Myocyte (in vitro differentiated cells): ENCODE measurements around the gene MDM2. TPM values are rescaled to one million over a fixed set of nuclear protein-coding genes. Genes with fewer than 3 reads are reported as not detected.

Experiments used
- DNase-seq: peaks from one replicate; pipeline ENCODE4 v3.0.0-alpha.2; 2012; ENCODE audit warnings: low read depth
- total RNA-seq: library from RNA; depleted of rRNA; stranded (reverse); fragments of >200 nt; gene quantifications from 2 replicates; pipeline ENCODE4 v1.2.3, GENCODE V29; 2014

MDM2 gene
- total RNA-seq, 1 donor from 2014 or later = 132 TPM

DNA sequence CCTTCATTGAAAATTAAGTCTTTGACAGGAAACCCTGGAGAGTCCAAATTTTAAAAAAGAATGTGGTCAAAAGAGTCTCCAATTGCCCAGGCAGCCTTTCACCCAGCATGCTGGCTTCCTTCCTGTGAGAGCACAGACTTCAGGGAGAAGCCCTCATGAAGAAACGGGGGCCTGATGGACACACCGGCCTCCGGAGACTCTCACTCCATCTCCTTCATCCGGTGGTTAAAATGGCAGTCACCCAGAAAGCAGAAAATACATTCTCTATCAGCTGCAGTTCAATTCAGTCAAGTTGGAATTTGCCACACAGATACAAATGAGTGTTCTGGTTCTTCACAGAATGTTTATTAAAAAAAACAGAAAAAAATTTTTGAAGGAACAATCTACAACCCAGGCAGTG is 68.5 kb downstream of the MDM2 start:
- no peak for DNase-seq

DNA sequence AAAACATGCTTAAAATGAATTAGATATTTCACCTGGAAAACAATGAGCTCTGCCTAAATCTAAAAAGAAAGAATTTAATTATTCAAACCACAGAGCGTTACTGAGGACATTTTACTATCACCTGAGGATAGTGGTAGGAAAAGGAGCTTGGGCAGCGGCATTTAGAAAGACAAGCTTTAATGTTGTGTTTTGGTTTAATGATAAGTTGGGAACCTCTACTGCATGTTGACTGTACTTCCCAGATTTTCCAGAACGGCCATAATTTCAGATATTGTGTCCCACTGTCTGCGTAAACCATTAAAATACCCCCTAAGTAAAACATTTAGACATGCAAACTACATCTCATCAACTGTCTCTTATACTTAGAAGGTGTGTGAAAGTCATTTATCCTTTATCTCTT is 69.6 kb downstream of the MDM2 start:
- no peak for DNase-seq

DNA sequence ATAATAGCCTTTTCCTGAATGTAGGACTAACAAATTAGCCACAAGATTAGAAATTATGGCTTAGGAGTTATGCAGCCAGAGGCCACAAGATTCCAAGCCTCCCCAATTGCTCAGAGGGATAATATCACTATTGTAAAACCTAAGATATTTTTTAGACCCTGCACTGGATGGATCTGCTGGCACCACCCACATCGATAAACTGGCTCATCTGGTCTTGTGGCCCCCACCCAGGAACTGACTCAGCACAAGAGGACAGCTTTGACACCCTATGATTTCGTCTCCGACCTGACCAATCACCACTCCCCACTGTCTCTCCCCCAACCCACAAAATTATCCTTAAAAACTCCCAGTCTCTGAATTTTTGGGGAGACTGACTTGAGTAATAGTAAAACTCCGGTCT is 70.3 kb downstream of the MDM2 start:
- DNase-seq = no peak

DNA sequence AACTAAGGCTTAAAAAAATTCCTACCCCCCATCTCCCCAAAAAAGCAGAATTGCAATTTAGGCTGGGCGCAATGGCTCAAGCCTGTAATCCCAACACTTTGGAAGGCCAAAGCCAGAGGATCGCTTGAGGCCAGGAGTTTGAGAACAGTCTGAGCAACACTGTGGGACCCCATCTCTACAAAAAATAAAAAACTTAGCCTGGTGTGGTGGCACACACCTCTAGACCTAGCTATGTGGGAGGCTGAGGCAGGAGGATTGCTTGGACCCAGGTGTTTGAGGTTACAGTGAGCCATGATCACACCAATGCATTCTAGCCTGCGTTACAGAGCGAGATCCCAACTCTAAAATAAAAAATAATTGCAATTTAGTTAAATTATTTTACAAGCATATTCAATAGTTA is 70.9 kb downstream of the MDM2 start:
- DNase-seq = no peak

DNA sequence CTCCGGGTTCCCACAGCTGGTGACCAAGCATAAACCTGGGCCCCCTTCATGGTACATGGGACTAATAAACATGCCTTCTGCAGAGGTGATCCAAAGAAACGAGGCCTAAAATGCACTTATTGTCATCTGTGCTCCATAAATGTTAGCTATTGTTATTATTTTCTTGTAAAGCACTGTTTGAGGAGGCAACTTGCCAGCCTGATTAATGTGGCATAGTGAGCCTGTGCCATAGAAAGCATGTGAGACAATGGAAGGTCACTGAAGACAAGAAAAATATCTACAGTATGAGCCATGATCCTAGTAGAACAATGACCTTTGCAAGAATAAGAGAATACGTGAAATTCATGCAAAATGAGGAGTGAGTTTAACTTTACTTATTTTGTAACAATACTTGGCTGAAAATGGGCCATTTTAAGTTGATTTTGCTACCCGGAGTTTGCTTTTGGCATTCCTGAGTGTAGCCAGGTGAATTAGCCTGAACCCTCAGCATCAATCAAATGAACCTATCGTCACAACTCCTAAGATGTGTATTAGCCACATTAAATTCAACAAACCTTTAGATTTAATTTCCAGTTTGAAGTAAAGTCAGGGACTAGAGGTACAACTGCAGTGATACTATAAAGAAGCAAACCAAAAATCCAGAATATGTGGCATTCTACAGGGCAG is 72.8 kb downstream of the MDM2 start:
- no peak for DNase-seq

DNA sequence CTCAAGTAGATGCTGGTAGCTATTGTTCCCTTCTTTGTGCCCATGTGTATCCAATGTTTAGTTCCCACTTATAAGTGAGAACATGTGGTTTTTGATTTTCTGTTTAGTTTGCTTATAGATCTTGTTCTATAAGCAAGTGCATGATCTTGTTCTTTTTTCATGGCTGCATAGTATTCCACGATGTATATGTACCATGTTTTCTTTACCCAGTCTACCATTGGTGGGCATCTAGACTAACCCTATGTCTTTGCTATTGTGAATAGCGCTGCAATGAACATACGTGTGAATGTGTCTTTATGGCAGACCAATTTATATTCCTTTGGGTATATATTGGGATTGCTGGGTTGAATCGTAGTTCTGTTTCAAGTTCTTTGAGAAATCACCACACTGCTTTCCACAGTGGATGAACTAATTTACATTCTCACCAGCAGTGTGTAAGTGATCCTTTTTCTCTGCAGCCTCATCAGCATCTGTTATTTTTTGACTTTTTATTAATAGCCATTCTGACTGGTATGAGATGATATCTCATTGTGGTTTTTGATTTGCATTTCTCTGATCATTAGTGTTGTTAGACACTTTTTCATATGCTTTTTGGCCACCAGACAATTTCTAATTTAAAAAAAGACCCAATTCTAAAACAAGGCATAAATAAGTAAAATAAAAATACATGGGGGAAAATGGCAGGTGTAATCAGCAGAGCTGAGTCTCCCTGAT is 74.4 kb downstream of the MDM2 start:
- no peak for DNase-seq

DNA sequence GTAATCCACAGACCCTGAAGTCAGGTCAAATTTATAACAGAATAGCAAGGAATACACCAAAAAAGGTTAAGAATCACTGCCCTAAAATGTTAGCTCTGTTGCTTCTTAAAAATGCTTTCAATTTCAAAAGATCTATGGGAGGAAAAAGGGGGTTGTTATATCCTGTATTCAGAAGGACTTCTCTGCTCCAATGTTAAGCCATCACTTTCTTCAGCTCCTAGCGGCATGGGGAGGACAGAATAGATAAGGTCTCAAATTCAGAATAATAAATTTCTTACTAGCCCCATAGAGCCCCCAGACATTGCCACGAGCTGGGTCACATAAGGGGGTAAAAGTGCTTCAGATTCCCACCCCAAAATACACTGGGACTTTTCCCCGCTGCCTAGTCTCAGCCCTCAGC is 75.2 kb downstream of the MDM2 start:
- DNase-seq = no peak

DNA sequence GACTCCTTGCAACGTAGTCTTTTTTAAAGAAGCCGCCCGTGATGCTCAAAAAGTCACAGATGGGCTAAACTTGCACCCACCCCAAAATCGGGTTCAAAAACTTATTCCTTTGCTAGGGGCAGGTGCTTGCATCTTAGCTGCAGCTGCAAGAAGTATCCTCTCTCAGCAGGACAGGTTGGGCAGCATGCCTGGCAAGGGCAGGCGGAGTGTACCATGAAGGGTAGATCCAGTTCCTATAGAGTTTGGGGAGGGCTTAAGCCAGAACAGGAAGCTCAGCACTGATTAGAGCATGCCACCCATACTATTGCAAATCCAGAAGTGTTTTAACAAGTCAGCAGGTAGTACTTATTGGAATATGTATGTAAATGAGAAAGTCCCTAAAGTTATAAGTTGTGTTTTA is 76.3 kb downstream of the MDM2 start:
- no peak for DNase-seq

DNA sequence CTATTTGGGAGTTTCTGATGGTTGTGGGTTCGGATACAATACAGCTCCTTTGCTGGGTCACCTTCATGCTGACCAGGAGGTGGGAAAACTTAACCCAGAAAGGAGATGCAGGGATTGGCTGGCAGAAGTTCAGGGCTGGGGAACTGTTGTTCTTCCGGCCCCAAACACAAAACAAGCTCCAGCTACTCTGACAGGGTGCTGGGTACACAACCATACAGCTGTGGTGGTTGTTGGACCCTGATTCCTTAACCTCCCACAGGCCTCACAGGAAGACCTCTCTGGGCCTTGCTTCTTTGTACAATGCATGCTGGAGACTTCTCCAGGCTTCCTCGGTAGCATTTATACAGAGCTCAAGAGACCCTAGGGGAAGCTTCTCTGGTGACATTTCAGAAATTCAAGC is 77.4 kb downstream of the MDM2 start:
- DNase-seq = no peak

DNA sequence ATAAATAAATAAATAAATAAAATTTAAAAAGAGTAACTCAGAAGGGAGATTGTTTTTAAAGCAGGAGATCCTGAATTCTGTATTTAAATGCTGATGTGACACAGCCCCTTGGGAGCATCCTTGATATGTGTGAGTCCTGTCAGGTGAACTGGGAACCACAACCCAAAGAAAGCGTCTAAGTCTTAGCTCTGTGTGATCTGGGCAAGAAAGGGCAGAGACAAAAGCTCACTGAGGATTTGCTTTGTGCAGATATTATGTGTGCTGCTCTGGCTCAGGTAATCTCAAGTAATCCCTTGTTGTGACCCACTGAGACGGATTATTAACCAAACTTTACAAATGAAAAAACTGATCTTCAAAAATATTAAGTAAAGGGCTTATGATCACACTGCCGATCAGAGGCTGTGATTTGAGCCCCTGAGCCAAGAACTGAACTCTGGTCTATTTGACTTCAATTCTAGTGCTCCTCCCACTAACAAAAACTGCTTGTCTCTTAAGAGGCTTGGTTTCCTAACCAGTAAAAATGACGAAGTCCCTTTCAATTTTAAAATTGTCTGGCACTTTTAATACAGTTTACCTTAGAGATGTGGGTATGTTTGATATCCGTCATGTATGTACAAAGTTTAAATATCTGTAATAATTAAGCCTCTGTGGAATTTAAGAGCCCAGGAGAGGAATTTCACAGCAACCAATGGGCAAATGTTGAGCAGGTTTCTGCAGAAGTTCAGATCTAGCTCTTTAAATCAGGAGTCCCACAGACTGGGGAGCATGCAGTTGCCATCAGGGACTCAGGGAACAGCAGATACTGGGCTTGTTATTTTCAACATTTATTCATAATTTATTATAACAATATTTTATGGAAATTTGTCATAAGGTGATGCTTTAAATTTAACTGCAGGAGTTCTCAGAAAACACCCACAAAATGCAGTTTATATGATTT is 78.9 kb downstream of the MDM2 start:
- no peak for DNase-seq

DNA sequence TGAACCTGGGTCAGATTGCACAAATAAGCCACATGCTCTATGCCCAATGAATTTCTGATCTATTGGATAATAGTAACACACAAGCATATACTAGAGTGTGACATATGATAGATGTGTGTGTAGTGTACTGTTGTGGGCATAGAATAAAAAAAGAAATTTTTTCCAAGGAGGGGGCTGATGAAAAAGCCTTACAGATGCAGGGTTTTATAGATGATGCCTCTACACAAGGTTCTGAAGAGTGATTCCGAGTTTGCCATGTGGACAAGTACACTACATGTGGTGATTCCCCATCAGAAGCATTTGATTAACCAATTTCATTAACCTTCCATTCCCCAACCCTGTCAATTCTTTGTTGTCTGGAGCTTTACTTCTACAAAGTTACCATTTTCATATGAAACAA is 79.7 kb downstream of the MDM2 start:
- no peak for DNase-seq

DNA sequence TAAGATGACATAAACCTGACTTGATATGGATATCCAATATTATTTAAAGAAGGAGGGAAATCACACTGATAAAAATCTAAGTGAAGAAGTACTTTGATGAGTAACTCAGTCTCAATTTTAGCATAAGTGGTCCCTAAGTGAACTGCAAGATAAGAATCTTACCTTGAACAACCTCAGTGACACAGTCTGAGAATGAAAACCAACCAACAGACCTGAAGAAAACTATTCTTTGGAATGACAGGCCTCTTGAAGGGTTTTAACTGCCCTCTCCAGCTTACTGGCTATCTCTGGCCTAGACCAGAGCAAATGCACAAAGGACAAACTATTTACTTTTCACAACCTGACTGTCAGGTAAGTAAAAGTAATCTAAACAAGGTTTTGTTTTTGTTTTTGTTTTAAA is 80.3 kb downstream of the MDM2 start:
- no peak for DNase-seq

DNA sequence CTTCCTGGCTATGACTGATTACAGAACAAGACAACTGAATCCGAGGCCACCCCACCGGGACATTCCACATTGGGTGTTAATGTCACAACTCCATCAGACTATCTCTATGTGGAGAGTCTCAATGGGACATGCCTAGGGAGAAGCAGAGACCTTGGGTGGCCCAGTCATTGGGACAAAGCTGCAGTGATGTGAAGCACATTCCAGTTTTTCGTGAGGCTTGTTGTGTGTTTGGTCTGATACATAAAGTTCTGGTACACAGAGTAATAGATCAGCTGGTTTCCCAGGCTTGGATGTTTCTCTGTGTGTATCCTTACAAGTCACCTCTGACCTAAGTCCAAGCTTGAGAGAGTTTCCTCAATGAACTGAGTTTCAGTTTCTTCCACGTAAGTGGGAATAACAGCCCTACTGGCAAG is 82.7 kb downstream of the MDM2 start:
- DNase-seq = no peak

DNA sequence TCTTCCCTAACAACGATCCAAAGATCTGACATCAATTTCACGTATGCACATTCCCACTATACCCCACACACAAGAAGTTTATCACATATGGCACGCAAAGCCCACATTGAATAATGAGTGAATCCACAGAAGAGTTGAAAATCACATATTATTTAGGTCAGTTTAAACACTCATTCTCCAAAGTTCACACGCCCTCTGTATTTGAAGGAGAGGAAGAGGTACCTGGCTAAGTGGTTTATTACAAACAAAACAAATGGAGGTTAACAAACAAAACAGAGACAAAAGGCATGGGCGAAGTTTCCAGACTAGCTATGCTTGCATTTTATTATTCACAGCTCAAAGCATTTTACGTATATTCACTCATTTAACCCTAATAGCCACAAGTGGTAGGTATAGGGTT is 83.2 kb downstream of the MDM2 start:
- no peak for DNase-seq

DNA sequence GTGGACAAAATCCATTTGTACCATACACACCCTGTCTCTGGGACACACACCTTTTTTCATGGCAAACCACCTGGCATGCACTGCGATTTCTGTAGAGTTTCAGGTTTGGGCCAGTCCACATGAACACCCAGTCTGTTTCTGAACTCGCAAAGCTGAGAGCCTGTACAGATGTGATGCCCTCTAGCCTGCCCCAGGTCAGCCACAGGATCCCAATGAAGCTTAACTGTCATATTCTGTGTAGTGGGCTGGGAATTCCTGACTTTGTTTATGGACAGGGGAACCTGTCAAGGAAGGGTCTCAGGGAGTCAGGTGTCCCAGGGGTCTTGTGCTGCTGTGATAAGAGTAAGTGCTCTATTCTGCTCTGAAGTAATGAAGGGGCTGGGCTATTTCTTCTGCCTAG is 85.2 kb downstream of the MDM2 start:
- DNase-seq = no peak

DNA sequence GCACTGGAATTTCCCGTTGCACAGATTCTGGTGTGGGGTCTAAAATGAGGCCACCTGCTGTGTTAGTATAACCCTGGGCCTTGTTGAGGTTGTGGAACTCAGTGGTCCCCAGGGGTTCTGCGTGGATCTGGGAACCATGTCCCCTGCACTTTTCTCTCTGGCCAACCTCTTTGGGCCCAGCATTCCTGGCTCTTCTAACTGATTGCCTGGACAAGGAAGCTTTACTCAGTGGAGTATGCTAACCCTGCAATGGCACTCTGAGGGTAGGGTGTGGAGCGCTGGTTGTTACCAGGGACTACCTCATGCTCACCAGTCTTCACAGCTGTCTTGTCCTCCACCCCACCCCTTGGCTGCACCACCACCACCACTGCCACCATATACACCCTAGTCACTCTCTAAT is 85.8 kb downstream of the MDM2 start:
- DNase-seq = no peak

DNA sequence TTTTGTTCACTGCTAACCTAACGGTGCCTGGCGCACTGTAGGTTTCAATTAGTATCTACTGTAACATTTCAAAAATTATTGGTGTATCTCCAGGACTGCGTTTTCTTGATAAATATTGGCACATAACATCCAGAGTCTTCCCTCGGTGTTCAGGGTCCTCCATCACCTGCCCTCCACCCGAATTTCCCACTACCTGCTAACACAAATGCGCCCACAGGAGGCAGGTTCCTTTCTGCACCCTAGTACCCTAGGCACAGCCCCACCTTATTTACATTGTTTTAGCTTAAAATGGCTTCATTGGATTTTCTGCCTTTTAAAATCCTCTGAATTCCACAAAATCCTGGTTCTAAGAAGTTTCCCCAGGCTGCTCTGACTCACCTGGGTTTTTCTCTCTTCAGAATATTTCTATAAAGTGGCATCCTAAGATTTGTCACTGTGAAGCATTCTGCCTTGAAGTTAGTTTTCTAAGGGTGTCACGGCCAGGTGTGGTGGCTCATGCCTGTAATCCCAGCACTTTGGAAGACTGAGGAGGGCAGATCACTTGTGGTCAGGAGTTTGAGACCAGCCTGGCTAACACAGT is 86.4 kb downstream of the MDM2 start:
- no peak for DNase-seq

DNA sequence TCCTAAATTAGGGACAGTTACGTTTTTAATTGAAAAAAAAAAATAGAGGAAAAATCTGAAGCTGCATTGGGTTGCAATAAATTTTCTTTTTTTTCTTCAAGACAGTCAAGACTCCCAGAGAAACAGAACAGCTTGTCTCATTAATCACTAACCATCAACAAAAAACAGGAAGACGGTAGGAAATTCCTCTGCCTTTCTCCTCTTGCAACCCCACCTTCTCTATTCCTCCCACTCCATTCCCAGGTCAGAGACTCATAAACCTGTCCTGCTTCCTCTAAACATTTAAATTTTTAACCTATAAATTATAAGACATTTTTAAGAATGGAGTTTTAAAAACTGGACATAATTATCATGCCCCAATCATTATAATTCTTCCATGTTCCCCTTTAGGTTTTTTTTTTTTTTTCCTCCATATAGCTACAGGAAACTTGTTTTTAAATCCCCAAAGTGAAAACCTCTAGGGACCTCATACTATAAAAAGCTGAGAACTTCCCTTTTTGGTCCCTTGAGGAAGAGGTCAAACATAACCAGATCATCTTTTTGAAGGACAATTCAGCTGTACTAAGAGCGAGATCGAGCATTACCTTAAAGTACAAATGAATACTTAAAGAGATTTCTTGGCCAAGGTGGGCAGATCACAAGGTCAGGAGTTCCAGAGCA is 89.0 kb downstream of the MDM2 start:
- no peak for DNase-seq

DNA sequence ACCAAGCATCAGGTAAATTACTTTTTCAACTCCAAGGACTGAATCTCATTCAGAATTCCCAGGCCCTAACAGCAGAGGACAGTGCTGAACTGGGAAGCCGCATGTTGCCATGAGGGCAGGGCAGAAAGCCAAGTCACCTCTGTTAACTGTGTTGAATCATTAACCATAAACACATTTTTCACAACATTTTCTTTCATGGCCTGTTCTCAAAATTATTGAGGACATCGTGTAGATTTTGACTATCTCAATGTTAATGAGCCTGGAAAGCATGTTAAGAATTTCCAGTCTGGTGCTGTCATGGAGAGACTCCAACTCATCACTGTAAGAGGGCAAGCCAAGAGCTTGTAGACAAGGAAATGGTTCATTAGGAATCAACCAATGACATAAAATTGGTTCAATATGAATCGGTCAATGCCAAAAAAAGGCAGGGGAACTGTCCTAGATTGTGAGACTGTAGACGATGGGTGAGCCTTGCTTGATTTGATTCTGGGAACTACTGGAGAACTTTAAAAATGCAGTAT is 91.3 kb downstream of the MDM2 start:
- DNase-seq = peak; percentile 64

DNA sequence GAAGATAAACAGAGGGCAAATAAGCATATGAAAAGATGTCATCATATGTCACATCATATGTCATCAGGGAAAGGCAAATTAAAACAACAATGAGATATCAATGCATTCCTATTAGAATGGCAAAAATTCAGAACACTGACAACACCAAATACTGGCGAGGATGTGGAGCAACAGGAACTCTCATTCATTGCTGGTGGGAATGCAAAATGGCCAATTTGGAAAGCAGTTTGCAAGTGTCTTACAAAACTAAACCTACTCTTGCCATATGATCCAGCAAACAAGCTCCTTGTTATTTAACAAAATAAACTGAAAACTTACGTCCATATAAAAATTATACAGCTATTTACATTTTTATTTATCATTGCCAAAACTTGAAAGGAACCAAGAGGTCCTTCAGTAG is 92.3 kb downstream of the MDM2 start:
- no peak for DNase-seq
